ENCODE data around the gene AKAP9.

AKAP9 gene

DNA sequence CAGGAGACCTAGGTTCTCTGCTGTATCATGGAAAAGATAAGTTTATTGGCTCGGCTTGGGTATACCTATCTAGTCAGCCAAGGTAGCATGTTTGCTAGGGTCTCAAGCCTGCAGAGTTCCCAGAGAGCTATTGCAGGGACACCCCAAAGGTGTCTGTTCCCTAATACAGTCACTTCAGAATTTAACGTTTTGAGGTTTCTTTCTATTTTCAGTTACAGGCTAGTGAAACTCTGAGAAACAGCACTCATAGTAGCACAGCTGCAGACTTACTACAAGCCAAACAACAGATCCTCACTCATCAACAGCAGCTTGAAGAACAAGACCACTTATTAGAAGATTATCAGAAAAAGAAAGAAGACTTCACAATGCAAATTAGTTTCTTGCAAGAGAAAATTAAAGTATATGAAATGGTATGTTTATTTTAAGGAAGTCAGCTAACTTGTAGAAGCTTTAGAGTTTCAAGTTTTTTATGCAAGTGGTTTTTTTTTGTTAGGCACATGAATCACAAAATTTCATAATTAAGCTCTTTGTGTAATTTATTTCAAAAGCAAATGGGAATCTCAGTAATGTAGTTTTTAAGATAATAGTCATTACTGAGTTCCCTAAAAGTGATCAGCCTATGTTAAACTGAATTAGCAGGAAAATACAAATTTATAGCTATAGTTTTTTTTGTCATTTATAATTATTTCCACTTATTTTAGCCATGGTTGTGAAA lies 54.9 kb downstream of the AKAP9 start:
- H4K8ac ChIP-seq (ENCODE audit: low read depth, low read length): no peak overlapping the region
- H3K27ac ChIP-seq (ENCODE audit: low read depth, low read length): no peak overlapping the region
- no peak overlapping the region for H4K91ac ChIP-seq (ENCODE audit: low read depth, low read length)
- no peak overlapping the region for H2BK5ac ChIP-seq (ENCODE audit: low read depth, low read length, poor library complexity)
- H2BK12ac ChIP-seq (ENCODE audit: low read length): no peak overlapping the region
- H3K27me3 ChIP-seq (ENCODE audit: insufficient read depth, low read length): no peaks in the 10 kb centered on the region
- H3K4me2 ChIP-seq (ENCODE audit: low read length): no peak overlapping the region
- no peak overlapping the region for H3K18ac ChIP-seq (ENCODE audit: low read length)
- no CpG with 5 or more reads among the region's 2 CpGs for WGBS (ENCODE audit: extremely low coverage, insufficient coverage, insufficient read length)
- peaks cover 8 to 18% of the 10 kb centered on the region in 2 experiments for H3K36me3 ChIP-seq (ENCODE audit: control insufficient read depth in 1 of 2, insufficient read depth in 2 of 2, low read length in 2 of 2)
- no peak overlapping the region for H3K23ac ChIP-seq (ENCODE audit: low read length)
- H4K12ac ChIP-seq (ENCODE audit: low read depth, low read length): no peak overlapping the region
- no peak overlapping the region for H2BK120ac ChIP-seq (ENCODE audit: insufficient read depth, low read length, poor library complexity)
- H3K9ac ChIP-seq (ENCODE audit: low read length): no peak overlapping the region
- no peaks in the 10 kb centered on the region for H3K9me3 ChIP-seq (ENCODE audit: insufficient read depth, low read depth, low read length)
- H3K79me2 ChIP-seq (ENCODE audit: control insufficient read depth, insufficient read depth, low read length, poor library complexity): no peaks in the 10 kb centered on the region
- DNase-seq: no peak
- no peaks in the 10 kb centered on the region for H3K79me1 ChIP-seq (ENCODE audit: low read length)
- H2AK5ac ChIP-seq (ENCODE audit: low read length): no peak overlapping the region
- no peaks in the 10 kb centered on the region for H3K4me1 ChIP-seq (ENCODE audit: control insufficient read depth in 1 of 2, insufficient read depth in 2 of 2, low read length in 2 of 2)
- H3K14ac ChIP-seq (ENCODE audit: low read length): no peak overlapping the region
- no peak overlapping the region for H3K4me3 ChIP-seq (ENCODE audit: low read depth, low read length)
- no peak overlapping the region for H3K4ac ChIP-seq (ENCODE audit: low read depth, low read length)
- no peak overlapping the region for H2AFZ ChIP-seq (ENCODE audit: insufficient read depth, low read length, poor library complexity)

DNA sequence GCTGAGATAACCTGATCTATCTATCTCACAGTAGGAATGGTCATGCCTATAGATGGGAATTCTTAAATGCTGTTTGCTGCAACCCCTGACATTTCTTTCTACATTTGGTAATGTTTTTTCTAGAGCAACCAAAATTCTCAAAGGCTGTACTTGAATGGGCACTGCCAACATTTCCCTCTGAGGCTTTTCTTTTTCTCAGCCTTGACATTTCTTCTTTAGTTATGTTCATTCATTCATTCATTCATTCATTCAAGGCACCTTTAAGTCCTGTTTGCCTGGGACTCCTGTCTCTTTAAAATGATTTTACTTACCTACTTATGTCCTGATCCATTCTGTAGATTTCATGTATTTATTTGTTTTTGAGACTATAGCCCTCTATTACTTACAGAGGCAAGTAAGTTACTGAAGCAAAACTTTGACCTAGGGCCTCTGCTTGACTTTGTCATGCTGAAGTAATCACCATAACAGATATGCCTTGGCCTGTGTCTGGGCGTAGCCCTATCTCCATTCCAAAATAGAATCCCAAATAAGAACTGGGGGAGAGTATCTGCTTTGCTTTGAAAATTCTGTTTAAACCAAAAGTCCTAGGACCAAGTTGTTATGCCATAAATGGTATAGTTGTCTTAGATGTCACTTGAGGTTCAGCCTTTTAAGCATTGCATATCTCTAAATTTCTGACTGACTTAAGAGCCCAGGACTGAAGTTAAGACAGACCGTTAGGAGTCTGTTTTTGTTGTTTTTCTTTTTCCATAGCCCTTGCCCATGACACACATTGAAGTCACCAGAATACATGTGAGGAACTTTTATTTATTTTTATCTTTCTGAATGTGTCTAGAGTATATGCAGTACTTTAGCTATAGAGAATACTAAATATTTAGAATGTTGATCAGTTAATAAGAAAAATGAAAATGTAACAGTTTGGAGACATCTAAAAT lies 59.2 kb downstream of the AKAP9 start:
- no CpG with 5 or more reads among the region's 2 CpGs for WGBS (ENCODE audit: extremely low coverage, insufficient coverage, insufficient read length)
- Histone ChIP-seq H3K79me1 (ENCODE audit: low read length) (no peaks in the 10 kb centered on the region), H3K4ac (ENCODE audit: low read depth, low read length) (no peak overlapping the region), H2AFZ (ENCODE audit: insufficient read depth, low read length, poor library complexity) (no peak overlapping the region), H3K27me3 (ENCODE audit: insufficient read depth, low read length) (no peaks in the 10 kb centered on the region), H4K91ac (ENCODE audit: low read depth, low read length) (no peak overlapping the region), H3K36me3 (ENCODE audit: control insufficient read depth in 1 of 2, insufficient read depth in 2 of 2, low read length in 2 of 2) (peaks cover 4 to 10% of the 10 kb centered on the region in 2 experiments), H3K9ac (ENCODE audit: low read length) (no peak overlapping the region), H3K4me2 (ENCODE audit: low read length) (no peak overlapping the region), H2BK5ac (ENCODE audit: low read depth, low read length, poor library complexity) (no peak overlapping the region), H3K27ac (ENCODE audit: low read depth, low read length) (no peak overlapping the region), H3K23ac (ENCODE audit: low read length) (no peak overlapping the region), H4K12ac (ENCODE audit: low read depth, low read length) (no peak overlapping the region), H3K18ac (ENCODE audit: low read length) (no peak overlapping the region), H3K4me1 (ENCODE audit: control insufficient read depth in 1 of 2, insufficient read depth in 2 of 2, low read length in 2 of 2) (no peaks in the 10 kb centered on the region), H4K8ac (ENCODE audit: low read depth, low read length) (no peak overlapping the region), H2BK120ac (ENCODE audit: insufficient read depth, low read length, poor library complexity) (no peak overlapping the region), H3K14ac (ENCODE audit: low read length) (no peak overlapping the region), H2BK12ac (ENCODE audit: low read length) (no peak overlapping the region), H3K4me3 (ENCODE audit: low read depth, low read length) (no peak overlapping the region), H3K79me2 (ENCODE audit: control insufficient read depth, insufficient read depth, low read length, poor library complexity) (no peaks in the 10 kb centered on the region), H2AK5ac (ENCODE audit: low read length) (no peak overlapping the region), H3K9me3 (ENCODE audit: insufficient read depth, low read depth, low read length) (no peaks in the 10 kb centered on the region)
- DNase-seq: no peak

DNA sequence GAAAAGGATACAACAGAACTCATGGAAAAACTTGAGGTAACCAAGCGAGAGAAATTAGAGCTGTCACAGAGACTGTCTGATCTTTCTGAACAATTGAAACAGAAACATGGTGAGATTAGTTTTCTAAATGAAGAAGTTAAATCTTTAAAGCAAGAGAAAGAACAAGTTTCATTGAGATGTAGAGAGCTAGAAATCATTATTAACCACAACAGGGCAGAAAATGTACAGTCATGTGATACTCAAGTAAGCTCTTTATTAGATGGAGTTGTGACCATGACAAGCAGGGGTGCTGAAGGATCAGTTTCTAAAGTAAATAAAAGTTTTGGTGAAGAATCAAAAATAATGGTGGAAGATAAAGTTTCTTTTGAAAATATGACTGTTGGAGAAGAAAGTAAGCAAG lies 62.1 kb downstream of the AKAP9 start:
- DNase-seq: no peak
- Histone ChIP-seq H4K8ac (ENCODE audit: low read depth, low read length) (no peak overlapping the region), H3K9ac (ENCODE audit: low read length) (no peak overlapping the region), H2AK5ac (ENCODE audit: low read length) (no peak overlapping the region), H3K79me2 (ENCODE audit: control insufficient read depth, insufficient read depth, low read length, poor library complexity) (no peaks in the 10 kb centered on the region), H3K14ac (ENCODE audit: low read length) (no peak overlapping the region), H4K12ac (ENCODE audit: low read depth, low read length) (no peak overlapping the region), H3K4me3 (ENCODE audit: low read depth, low read length) (no peak overlapping the region), H3K79me1 (ENCODE audit: low read length) (no peaks in the 10 kb centered on the region), H3K36me3 (ENCODE audit: control insufficient read depth in 1 of 2, insufficient read depth in 2 of 2, low read length in 2 of 2) (peaks cover 5 to 8% of the 10 kb centered on the region in 2 experiments), H3K18ac (ENCODE audit: low read length) (no peak overlapping the region), H3K4ac (ENCODE audit: low read depth, low read length) (no peak overlapping the region), H3K9me3 (ENCODE audit: insufficient read depth, low read depth, low read length) (no peaks in the 10 kb centered on the region), H3K4me2 (ENCODE audit: low read length) (no peak overlapping the region), H2BK120ac (ENCODE audit: insufficient read depth, low read length, poor library complexity) (no peak overlapping the region), H4K91ac (ENCODE audit: low read depth, low read length) (no peak overlapping the region), H2BK5ac (ENCODE audit: low read depth, low read length, poor library complexity) (no peak overlapping the region), H2BK12ac (ENCODE audit: low read length) (no peak overlapping the region), H2AFZ (ENCODE audit: insufficient read depth, low read length, poor library complexity) (no peak overlapping the region), H3K4me1 (ENCODE audit: control insufficient read depth in 1 of 2, insufficient read depth in 2 of 2, low read length in 2 of 2) (no peaks in the 10 kb centered on the region), H3K27ac (ENCODE audit: low read depth, low read length) (no peak overlapping the region), H3K27me3 (ENCODE audit: insufficient read depth, low read length) (no peaks in the 10 kb centered on the region), H3K23ac (ENCODE audit: low read length) (no peak overlapping the region)
- WGBS (ENCODE audit: extremely low coverage, insufficient coverage, insufficient read length): no CpG with 5 or more reads among the region's 1 CpG

DNA sequence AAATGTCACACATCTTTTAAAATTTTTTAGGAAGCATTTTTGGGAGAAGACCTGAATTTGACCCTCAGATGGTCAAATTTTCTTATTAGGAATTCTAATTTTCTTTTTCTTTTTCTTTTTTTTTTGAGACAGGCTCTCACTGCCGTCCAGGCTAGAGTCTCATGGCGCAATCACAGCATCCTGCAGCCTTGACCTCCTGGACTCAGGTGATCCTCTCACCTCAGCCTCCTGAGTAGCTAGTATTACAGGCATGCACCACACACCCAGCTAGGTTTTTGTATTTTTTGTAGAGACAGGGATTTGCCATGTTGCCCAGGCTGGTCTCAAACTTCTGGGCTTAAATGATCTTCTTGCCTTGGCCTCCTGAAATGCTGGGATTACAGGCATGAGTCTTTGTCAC lies 65.4 kb downstream of the AKAP9 start:
- Histone ChIP-seq H3K4me1 (ENCODE audit: control insufficient read depth in 1 of 2, insufficient read depth in 2 of 2, low read length in 2 of 2) (no peaks in the 10 kb centered on the region), H4K12ac (ENCODE audit: low read depth, low read length) (no peak overlapping the region), H3K36me3 (ENCODE audit: control insufficient read depth in 1 of 2, insufficient read depth in 2 of 2, low read length in 2 of 2) (peaks cover under 1 to 5% of the 10 kb centered on the region in 2 experiments), H2AK5ac (ENCODE audit: low read length) (no peak overlapping the region), H3K4me3 (ENCODE audit: low read depth, low read length) (no peak overlapping the region), H3K79me1 (ENCODE audit: low read length) (no peaks in the 10 kb centered on the region), H3K27me3 (ENCODE audit: insufficient read depth, low read length) (no peaks in the 10 kb centered on the region), H4K91ac (ENCODE audit: low read depth, low read length) (no peak overlapping the region), H3K14ac (ENCODE audit: low read length) (no peak overlapping the region), H2BK5ac (ENCODE audit: low read depth, low read length, poor library complexity) (no peak overlapping the region), H3K23ac (ENCODE audit: low read length) (no peak overlapping the region), H2AFZ (ENCODE audit: insufficient read depth, low read length, poor library complexity) (no peak overlapping the region), H4K8ac (ENCODE audit: low read depth, low read length) (no peak overlapping the region), H3K79me2 (ENCODE audit: control insufficient read depth, insufficient read depth, low read length, poor library complexity) (no peaks in the 10 kb centered on the region), H2BK120ac (ENCODE audit: insufficient read depth, low read length, poor library complexity) (no peak overlapping the region), H3K9me3 (ENCODE audit: insufficient read depth, low read depth, low read length) (peaks cover 4% of the 10 kb centered on the region), H3K18ac (ENCODE audit: low read length) (no peak overlapping the region), H3K9ac (ENCODE audit: low read length) (no peak overlapping the region), H2BK12ac (ENCODE audit: low read length) (no peak overlapping the region), H3K4ac (ENCODE audit: low read depth, low read length) (no peak overlapping the region), H3K27ac (ENCODE audit: low read depth, low read length) (no peak overlapping the region), H3K4me2 (ENCODE audit: low read length) (no peak overlapping the region)
- WGBS (ENCODE audit: extremely low coverage, insufficient coverage, insufficient read length): no CpG with 5 or more reads among the region's 2 CpGs
- DNase-seq: no peak

Data from trophoblast cell (in vitro differentiated cells and primary cell).